ENCODE data around the gene USF3. TPM values are rescaled to one million over a fixed set of nuclear protein-coding genes. Genes with fewer than 3 reads are reported as not detected.

USF3 gene
- total and polyA plus RNA-seq, 2 of the 13 experiments (the other 11 are each of a cell fraction or from before 2014, with no cell fraction given): 6.3 to 15.2 TPM

DNA sequence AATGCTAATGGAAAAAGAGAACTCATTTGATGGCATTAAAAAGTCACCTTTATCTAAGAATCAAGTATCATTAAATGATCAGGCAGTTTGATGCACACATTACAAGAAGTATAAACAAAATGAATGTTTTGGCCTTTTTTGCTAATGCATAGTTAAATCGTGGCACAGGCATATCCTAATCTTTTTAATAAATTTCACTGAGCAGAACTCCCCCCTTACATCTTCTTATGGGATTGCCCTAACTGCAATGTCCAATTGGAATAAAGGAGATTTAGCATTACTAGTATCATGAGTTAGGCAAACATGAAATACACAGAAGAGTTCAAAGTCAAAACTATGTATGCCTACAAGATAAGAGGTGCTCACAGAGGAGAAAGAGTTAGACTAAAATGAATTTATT lies 32.7 kb downstream of the USF3 start (continued):
- TF ChIP-seq ZNF274 (CRISPR knock-in tag; IDR thresholded peaks at IDR 0.05) (no peak), EEA1 (CRISPR knock-in tag; IDR thresholded peaks at IDR 0.05; ENCODE audit: borderline replicate concordance) (no peak), ATM (IDR thresholded peaks at IDR 0.05; ENCODE audit: borderline replicate concordance) (no peak), CENPT (CRISPR knock-in tag; IDR thresholded peaks at IDR 0.05; ENCODE audit: low read depth) (no peak), EP300 (IDR thresholded peaks at IDR 0.05; ENCODE audit: low read depth in 2 of 2, low read length in 2 of 2) (peak in 1 of 2 experiments; percentile 37; a peak in 1 of 4 replicates), EP300 (CRISPR knock-in tag; IDR thresholded peaks at IDR 0.05; ENCODE audit: borderline replicate concordance) (no peak), SPEN (CRISPR knock-in tag; IDR thresholded peaks at IDR 0.05; ENCODE audit: low read depth) (no peak), THYN1 (CRISPR knock-in tag; IDR thresholded peaks at IDR 0.05; ENCODE audit: borderline replicate concordance, low read depth) (no peak), STAT5B (CRISPR knock-in tag; IDR thresholded peaks at IDR 0.05) (no peak), KLF13 (CRISPR knock-in tag; IDR thresholded peaks at IDR 0.05) (no peak), MBD4 (IDR thresholded peaks at IDR 0.05; ENCODE audit: borderline replicate concordance, low read length) (0 out of 2 replicates have a peak, but pooled peaks have one; percentile 26), KAT2B (IDR thresholded peaks at IDR 0.05; ENCODE audit: borderline replicate concordance, low read depth, low read length) (no peak), NR2F6 (IDR thresholded peaks at IDR 0.05) (no peak), NR2F6 (CRISPR knock-in tag; IDR thresholded peaks at IDR 0.05) (no peak), ONECUT2 (CRISPR knock-in tag; IDR thresholded peaks at IDR 0.05) (no peak), SAP130 (CRISPR knock-in tag; IDR thresholded peaks at IDR 0.05; ENCODE audit: low read depth) (peak; percentile 6; the same call in 1 of the 2 replicates), KDM6A (CRISPR knock-in tag; IDR thresholded peaks at IDR 0.05; ENCODE audit: low read depth) (peak; percentile 89), SRF (IDR thresholded peaks at IDR 0.05; ENCODE audit: low read depth, low read length) (no peak), ASH2L (IDR thresholded peaks at IDR 0.05; ENCODE audit: insufficient read length, low read depth, low read length) (peak; percentile 75), ZSCAN29 (CRISPR knock-in tag; conservative IDR thresholded peaks at IDR 0.05) (no peak)
- TF ChIP-seq, protein P1, sequence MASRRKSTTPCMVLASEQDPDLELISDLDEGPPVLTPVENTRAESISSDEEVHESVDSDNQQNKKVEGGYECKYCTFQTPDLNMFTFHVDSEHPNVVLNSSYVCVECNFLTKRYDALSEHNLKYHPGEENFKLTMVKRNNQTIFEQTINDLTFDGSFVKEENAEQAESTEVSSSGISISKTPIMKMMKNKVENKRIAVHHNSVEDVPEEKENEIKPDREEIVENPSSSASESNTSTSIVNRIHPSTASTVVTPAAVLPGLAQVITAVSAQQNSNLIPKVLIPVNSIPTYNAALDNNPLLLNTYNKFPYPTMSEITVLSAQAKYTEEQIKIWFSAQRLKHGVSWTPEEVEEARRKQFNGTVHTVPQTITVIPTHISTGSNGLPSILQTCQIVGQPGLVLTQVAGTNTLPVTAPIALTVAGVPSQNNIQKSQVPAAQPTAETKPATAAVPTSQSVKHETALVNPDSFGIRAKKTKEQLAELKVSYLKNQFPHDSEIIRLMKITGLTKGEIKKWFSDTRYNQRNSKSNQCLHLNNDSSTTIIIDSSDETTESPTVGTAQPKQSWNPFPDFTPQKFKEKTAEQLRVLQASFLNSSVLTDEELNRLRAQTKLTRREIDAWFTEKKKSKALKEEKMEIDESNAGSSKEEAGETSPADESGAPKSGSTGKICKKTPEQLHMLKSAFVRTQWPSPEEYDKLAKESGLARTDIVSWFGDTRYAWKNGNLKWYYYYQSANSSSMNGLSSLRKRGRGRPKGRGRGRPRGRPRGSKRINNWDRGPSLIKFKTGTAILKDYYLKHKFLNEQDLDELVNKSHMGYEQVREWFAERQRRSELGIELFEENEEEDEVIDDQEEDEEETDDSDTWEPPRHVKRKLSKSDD (CRISPR knock-in tag; IDR thresholded peaks at IDR 0.05; ENCODE audit: low read depth): no peak
- TF ChIP-seq, protein P2, sequence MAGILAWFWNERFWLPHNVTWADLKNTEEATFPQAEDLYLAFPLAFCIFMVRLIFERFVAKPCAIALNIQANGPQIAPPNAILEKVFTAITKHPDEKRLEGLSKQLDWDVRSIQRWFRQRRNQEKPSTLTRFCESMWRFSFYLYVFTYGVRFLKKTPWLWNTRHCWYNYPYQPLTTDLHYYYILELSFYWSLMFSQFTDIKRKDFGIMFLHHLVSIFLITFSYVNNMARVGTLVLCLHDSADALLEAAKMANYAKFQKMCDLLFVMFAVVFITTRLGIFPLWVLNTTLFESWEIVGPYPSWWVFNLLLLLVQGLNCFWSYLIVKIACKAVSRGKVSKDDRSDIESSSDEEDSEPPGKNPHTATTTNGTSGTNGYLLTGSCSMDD (CRISPR knock-in tag; IDR thresholded peaks at IDR 0.05): no peak
- TF ChIP-seq, protein P3, sequence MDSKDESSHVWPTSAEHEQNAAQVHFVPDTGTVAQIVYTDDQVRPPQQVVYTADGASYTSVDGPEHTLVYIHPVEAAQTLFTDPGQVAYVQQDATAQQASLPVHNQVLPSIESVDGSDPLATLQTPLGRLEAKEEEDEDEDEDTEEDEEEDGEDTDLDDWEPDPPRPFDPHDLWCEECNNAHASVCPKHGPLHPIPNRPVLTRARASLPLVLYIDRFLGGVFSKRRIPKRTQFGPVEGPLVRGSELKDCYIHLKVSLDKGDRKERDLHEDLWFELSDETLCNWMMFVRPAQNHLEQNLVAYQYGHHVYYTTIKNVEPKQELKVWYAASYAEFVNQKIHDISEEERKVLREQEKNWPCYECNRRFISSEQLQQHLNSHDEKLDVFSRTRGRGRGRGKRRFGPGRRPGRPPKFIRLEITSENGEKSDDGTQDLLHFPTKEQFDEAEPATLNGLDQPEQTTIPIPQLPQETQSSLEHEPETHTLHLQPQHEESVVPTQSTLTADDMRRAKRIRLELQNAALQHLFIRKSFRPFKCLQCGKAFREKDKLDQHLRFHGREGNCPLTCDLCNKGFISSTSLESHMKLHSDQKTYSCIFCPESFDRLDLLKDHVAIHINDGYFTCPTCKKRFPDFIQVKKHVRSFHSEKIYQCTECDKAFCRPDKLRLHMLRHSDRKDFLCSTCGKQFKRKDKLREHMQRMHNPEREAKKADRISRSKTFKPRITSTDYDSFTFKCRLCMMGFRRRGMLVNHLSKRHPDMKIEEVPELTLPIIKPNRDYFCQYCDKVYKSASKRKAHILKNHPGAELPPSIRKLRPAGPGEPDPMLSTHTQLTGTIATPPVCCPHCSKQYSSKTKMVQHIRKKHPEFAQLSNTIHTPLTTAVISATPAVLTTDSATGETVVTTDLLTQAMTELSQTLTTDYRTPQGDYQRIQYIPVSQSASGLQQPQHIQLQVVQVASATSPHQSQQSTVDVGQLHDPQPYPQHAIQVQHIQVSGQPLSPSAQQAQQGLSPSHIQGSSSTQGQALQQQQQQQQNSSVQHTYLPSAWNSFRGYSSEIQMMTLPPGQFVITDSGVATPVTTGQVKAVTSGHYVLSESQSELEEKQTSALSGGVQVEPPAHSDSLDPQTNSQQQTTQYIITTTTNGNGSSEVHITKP (CRISPR knock-in tag; IDR thresholded peaks at IDR 0.05; ENCODE audit: low read depth): peak; percentile 98
